HEK293 (cell line): ENCODE data around the gene HNRNPL.

Experiments
- GLI4 ChIP-seq: fragments of 450-650 bp; formaldehyde crosslinking; IDR thresholded peaks from 2 replicates; pipeline ENCODE4 v1.5.1; 2016; ENCODE audit warnings: missing biosample characterization, missing genetic modification characterization
- GLIS2 ChIP-seq: fragments of 450-650 bp; formaldehyde crosslinking; IDR thresholded peaks from 2 replicates; pipeline ENCODE4 v1.5.1; 2016; ENCODE audit warnings: missing biosample characterization, missing genetic modification characterization
- KLF1 ChIP-seq: fragments of 450-650 bp; formaldehyde crosslinking; IDR thresholded peaks from 2 replicates; pipeline ENCODE4 v1.5.1; 2016; ENCODE audit warnings: missing biosample characterization, missing genetic modification characterization
- KLF17 ChIP-seq: fragments of 450-650 bp; formaldehyde crosslinking; IDR thresholded peaks from 2 replicates; pipeline ENCODE4 v1.5.1; 2016; ENCODE audit warnings: missing biosample characterization, missing genetic modification characterization
- PRDM6 ChIP-seq: fragments of 450-650 bp; formaldehyde crosslinking; IDR thresholded peaks from 2 replicates; pipeline ENCODE4 v1.5.1; 2017; ENCODE audit warnings: missing biosample characterization, missing genetic modification characterization
- SALL2 ChIP-seq: fragments of 450-650 bp; formaldehyde crosslinking; IDR thresholded peaks from 2 replicates; pipeline ENCODE4 v1.5.0; 2017; ENCODE audit warnings: missing biosample characterization, mild to moderate bottlenecking, missing genetic modification characterization, borderline replicate concordance
- ZBTB11 ChIP-seq: fragments of 450-650 bp; formaldehyde crosslinking; conservative IDR thresholded peaks from 2 replicates; pipeline ENCODE4 v1.5.1; 2016; ENCODE audit warnings: low read depth, missing biosample characterization, missing genetic modification characterization
- ZNF169 ChIP-seq: fragments of 450-650 bp; formaldehyde crosslinking; IDR thresholded peaks from 2 replicates; pipeline ENCODE4 v1.5.1; 2016; ENCODE audit warnings: missing biosample characterization, missing genetic modification characterization
- ZNF174 ChIP-seq: fragments of 450-650 bp; formaldehyde crosslinking; IDR thresholded peaks from 2 replicates; pipeline ENCODE4 v1.5.0; 2017; ENCODE audit warnings: missing biosample characterization, mild to moderate bottlenecking, missing genetic modification characterization
- ZNF18 ChIP-seq: fragments of 450-650 bp; formaldehyde crosslinking; IDR thresholded peaks from 2 replicates; pipeline ENCODE4 v1.5.1; 2016; ENCODE audit warnings: missing biosample characterization, missing genetic modification characterization
- ZNF184 ChIP-seq: fragments of 450-650 bp; IDR thresholded peaks from 2 replicates; pipeline ENCODE4 v1.5.1; 2018; ENCODE audit warnings: missing biosample characterization, mild to moderate bottlenecking, missing genetic modification characterization
- ZNF214 ChIP-seq: fragments of 450-650 bp; formaldehyde crosslinking; IDR thresholded peaks from 2 replicates; pipeline ENCODE4 v1.5.1; 2017; ENCODE audit warnings: missing biosample characterization, mild to moderate bottlenecking, missing genetic modification characterization, borderline replicate concordance
- ZNF221 ChIP-seq: fragments of 450-650 bp; formaldehyde crosslinking; IDR thresholded peaks from 2 replicates; pipeline ENCODE4 v1.5.1; 2017; ENCODE audit warnings: missing biosample characterization, missing genetic modification characterization, borderline replicate concordance
- ZNF280D ChIP-seq: fragments of 450-650 bp; formaldehyde crosslinking; IDR thresholded peaks from 2 replicates; pipeline ENCODE4 v1.5.1; 2016; ENCODE audit warnings: missing biosample characterization, missing genetic modification characterization
- ZNF366 ChIP-seq: fragments of 450-650 bp; formaldehyde crosslinking; conservative IDR thresholded peaks from 2 replicates; pipeline ENCODE4 v1.5.1; 2016; ENCODE audit warnings: missing biosample characterization, missing genetic modification characterization
- ZNF544 ChIP-seq: fragments of 450-650 bp; formaldehyde crosslinking; IDR thresholded peaks from 2 replicates; pipeline ENCODE4 v1.5.0; 2017; ENCODE audit warnings: missing biosample characterization, missing genetic modification characterization
- ZNF639 ChIP-seq: fragments of 450-650 bp; formaldehyde crosslinking; IDR thresholded peaks from 2 replicates; pipeline ENCODE4 v1.5.1; 2016; ENCODE audit warnings: missing biosample characterization, missing genetic modification characterization
- ZNF692 ChIP-seq: fragments of 450-650 bp; formaldehyde crosslinking; IDR thresholded peaks from 2 replicates; pipeline ENCODE4 v1.5.1; 2016; ENCODE audit warnings: missing biosample characterization, missing genetic modification characterization
- ZNF707 ChIP-seq: fragments of 450-650 bp; formaldehyde crosslinking; IDR thresholded peaks from 2 replicates; pipeline ENCODE4 v1.5.1; 2016; ENCODE audit warnings: missing biosample characterization, missing genetic modification characterization
- ZNF768 ChIP-seq: fragments of 450-650 bp; formaldehyde crosslinking; IDR thresholded peaks from 2 replicates; pipeline ENCODE4 v1.5.1; 2018; ENCODE audit warnings: missing biosample characterization, mild to moderate bottlenecking, missing genetic modification characterization
- ZNF843 ChIP-seq: fragments of 450-650 bp; formaldehyde crosslinking; IDR thresholded peaks from 2 replicates; pipeline ENCODE4 v1.5.1; 2016; ENCODE audit warnings: missing biosample characterization, missing genetic modification characterization
- ZSCAN16 ChIP-seq: fragments of 450-650 bp; formaldehyde crosslinking; IDR thresholded peaks from 2 replicates; pipeline ENCODE4 v1.5.1; 2016; ENCODE audit warnings: missing biosample characterization, missing genetic modification characterization
- ZSCAN30 ChIP-seq: fragments of 450-650 bp; IDR thresholded peaks from 2 replicates; pipeline ENCODE4 v1.5.1; 2018; ENCODE audit warnings: missing biosample characterization, mild to moderate bottlenecking, missing genetic modification characterization, moderate library complexity

HNRNPL gene

GRCh38 chr19:38850436-38850975 lies 720 bp upstream of the HNRNPL start (continued):
- TF ChIP-seq ZNF280D (tag by site-specific recombination), result no peak
- peak; percentile 90 for TF ChIP-seq ZSCAN30 (tag by site-specific recombination)
- no peak for TF ChIP-seq ZNF707 (tag by site-specific recombination)
- TF ChIP-seq KLF17 (tag by site-specific recombination), result peak; percentile 78; the same call in 1 of the 2 replicates
- peak; percentile 77 for TF ChIP-seq ZBTB11 (tag by site-specific recombination)
- TF ChIP-seq GLI4 (tag by site-specific recombination), result no peak
- no peak for TF ChIP-seq GLIS2
- no peak for TF ChIP-seq ZNF544
- no peak for TF ChIP-seq ZNF221
- no peak for TF ChIP-seq KLF1
- peak; percentile 58 for TF ChIP-seq ZNF692 (tag by site-specific recombination)
- TF ChIP-seq ZNF18 (tag by site-specific recombination), result no peak
- no peak for TF ChIP-seq ZNF366 (tag by site-specific recombination)
- TF ChIP-seq ZNF768, result no peak
- TF ChIP-seq ZNF169, result no peak
- TF ChIP-seq ZNF214 (tag by site-specific recombination), result no peak
- no peak for TF ChIP-seq ZSCAN16
- no peak for TF ChIP-seq ZNF174 (tag by site-specific recombination)
- peak; percentile 64 for TF ChIP-seq ZNF639
- no peak for TF ChIP-seq ZNF184 (tag by site-specific recombination)
- no peak for TF ChIP-seq PRDM6 (tag by site-specific recombination)
- TF ChIP-seq ZNF843 (tag by site-specific recombination), result peak; percentile 77
- no peak for TF ChIP-seq SALL2 (tag by site-specific recombination)
